Stimulated activated CD4-positive, alpha-beta T cell treated with anti-CD3 and anti-CD28 coated beads, Interleukin-15, amount 100 ng/mL, for 1 hour (primary cell): ENCODE results near the gene CHTF8.

Experiments
- DNase-seq, 2 donors: peaks; one replicate each; pipeline ENCODE4 v3.0.0-alpha.2; 2020; ENCODE audit warnings: low read depth in 1 of 2, low spot score in 1 of 2

CHTF8 gene

DNA sequence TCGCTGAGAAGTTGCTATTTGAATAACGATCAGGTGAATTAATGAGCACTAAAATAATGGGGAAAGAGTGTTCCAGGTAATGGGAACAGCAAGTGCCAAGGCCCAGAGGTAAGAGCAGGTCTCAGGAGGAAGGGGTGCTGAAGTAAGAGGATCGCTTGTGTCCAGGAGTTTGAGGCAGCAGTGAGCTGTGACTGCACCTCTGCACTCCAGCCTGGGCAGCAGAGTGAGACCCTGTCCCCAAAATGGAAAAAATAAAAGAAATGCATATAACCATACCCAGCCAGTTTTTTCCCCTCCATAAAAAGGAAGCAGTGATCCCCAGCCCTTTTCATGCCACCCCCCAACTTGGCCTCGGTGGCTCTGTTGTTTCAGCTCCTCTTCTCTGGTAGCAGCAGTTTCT, 43.7 kb downstream of the CHTF8 start:
- no peak for DNase-seq

DNA sequence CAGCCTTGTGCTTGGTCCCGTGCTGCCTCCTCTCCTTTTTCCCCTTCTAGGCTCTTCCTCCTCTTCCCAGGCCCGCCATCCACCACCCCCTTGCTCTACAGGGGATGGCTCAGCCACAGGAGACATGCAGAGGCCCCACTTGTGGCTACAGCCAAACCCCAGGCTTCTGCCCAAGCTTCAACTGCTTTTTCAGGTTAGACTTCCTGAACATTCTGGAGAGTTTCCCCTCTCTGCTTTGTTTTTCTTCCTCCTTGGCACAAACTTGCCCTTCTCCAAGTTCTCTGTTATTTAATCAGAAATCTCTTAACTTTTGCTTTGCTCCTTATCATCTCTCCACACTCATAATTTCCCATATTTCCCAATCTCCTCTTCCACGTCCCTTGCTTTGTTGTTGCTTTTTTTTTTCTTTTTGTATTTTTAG, 45.2 kb downstream of the CHTF8 start:
- DNase-seq: no peak

DNA sequence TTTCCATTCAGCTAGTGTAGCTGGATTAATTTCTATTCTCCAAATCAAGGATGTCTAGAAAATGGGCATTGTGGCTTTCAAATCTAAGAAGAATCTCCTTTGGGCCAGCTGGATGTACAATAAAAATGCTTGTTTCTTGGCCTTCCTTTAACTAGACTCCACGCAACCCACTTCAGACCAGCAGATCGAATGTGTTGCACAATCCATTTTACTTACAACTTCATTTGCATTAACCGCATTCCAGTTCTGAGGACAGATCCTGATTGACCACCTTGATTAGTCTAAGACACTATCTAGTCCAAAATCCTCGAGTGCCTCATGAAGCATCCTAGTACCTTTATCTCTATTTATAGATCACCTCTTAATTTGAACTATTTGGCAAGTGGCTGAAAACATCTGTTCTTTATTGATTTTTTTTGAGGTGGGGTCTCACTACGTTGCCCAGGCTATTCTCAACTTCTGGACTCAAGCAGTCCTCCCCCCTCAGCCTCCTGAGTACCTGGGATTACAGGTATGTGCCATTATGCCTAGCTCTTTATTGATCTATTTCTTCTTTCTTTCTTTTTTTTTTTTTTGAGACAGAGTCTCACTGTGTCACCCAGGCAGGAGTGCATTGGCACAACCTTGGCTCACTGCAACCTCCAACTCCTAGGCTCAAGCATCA, 47.2 kb downstream of the CHTF8 start:
- no peak for DNase-seq

DNA sequence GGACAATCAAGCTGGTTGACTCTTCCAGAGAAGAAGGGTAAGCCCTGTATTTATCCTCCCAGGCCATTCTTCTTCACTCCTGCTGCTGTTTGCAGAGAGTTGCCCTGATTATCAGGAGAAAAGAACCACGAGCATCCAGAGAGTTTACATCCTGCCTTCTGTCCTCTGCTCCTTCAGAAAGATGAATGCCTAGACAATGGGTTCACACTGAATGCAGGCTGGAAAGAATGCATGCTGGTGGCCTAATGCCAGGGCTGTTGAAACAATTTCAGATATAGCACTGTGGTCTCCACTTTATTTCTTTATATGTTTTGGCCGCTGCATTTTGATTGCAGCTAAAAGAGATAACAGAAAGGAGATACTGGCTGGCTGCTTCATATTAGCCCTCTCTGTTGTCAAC, 48.1 kb downstream of the CHTF8 start:
- DNase-seq: no peak

DNA sequence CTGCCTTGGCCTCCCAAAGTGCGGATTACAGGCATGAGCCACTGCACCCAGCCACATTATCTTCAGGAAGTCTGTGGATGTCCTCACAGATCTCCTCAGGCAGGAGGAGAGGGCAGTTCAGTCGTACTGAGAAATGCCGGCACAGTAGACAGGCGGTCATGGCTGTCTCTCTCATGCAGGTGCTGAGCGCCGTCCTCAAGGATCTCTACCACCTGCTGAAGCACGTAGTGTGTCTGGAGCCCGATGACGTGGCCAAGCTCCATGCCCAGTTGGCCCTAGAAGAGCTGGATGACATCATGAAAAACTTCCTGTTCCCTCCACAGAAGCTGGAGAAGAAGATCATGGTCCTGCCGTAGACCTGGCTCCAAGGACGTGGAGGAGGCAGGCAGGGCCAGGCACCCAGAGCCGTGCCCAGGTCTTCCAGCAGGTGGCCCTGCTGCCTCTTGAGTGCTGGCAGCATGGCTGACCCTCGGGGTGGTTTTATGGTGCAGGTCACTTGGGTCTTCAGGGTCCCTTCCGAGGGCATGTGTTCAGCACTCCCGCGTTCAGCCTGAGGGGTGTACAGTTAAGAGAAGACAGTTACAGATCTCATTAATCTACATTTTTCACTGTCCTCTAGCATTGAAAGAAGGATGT, 49.0 kb downstream of the CHTF8 start:
- no peak for DNase-seq

DNA sequence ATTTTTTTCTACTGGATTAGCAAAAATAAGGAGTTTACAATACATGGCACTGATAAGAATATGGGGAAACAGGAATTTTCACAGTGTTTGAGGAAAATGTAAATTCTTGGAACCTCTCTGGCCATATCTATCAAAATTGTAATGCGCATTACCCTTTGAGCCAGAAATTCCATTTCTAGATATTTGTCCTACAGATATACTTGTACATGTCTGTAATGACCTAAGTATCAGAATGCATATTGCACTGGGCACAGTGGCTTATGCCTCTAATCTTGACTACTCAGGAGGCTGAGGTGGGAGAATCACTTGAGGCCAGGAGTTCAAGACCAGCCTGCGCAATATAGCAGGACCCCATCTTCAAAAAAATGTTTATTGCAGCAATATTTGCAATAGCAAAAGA, 52.7 kb downstream of the CHTF8 start:
- DNase-seq: no peak

DNA sequence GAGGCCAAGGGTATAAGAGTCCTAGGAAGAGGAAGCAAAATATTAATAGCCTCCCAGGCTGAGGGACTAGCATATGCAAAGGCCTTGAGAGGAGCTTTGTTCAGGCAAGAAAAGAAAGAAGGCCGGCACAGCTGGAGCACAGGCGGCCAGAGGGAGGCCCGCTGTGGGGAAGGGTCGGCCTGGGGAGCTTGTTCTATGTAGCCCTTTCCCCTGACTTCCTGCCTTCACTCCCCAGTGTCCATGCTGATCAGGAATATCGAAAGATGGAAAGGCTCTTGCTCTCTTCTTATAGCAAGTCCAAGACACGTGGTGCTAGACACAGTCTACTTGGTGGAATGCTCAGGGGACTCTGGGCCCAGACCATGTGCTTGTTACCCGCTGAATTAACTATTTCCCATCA, 54.3 kb downstream of the CHTF8 start:
- no peak for DNase-seq

DNA sequence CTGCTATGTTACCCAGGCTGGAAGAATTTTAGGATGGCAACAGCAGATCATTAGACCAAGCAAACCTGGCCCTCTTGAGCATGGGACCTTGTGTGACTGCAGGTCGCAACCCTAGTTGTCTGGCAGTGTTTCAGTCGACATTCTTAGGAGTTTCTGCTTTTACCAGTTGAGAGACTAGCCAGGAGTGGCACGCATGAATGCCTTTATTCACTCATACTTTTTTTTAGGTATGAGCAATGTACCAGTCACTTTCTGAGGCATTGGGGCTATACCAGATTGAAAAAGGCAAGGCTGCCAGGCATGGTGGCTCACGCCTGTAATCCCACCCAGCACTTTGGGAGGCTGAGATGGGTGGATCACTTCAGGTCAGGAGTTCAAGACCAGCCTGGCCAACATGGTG, 55.1 kb downstream of the CHTF8 start:
- DNase-seq: no peak

DNA sequence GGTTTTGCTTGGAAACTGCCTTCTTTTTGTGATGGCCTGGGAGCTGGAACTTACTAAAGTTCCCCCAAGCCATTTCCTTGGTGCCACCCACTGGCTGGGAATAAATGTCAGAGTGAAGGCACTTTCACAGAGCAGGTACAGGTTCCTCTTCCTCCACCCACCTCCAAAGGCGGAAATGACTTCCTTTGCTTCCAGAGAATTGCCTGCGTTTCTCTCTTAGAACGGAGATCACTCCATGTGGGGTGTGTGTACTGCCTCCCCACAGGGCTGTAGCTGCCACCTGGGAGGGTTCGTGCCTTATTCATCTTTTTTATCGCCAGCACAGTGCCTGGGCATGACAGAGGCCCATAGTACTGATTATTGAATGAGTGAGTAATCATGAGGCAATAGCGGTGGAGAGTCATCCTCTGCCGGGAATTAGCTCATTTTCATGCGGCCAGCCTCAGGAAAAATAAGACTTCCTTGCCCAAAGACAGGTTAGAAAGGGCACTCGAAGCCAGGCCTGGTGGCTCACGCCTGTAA, 59.1 kb downstream of the CHTF8 start:
- DNase-seq: no peak

DNA sequence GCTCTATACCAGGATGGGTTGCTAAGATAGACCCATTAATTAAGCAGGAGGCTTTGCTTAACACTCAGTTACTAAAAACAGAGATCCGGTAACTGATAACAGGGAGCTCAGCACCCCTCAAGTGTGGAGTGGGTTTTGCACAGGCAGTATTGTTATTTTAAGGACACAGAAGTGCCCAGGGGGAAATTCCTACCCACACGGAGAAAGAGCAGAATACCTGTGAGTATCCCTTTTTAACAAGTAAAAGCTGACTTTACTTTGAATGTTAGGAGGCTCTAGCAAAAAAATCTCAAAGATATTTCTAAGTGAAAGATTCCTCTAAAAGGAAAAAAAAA, 59.8 kb downstream of the CHTF8 start:
- no peak for DNase-seq

DNA sequence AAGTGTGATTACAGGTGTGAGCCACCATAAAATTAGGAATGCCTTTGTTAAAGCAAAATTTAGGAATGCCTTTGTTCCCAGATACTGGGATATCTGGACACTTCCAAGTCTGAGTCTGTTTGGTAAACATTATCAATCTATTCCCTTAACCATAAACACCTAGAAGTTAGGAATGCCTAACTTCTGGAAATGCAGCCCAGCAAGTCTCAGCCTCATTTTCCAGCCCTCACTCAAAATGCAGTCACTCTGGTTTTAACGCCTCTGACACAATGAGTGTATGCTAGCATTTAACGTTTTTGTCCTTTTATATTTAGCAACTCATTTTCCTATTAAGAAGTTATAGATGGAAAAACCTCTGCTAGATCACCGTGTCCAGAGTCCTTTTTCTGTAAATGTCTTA, 61.4 kb downstream of the CHTF8 start:
- no peak for DNase-seq

DNA sequence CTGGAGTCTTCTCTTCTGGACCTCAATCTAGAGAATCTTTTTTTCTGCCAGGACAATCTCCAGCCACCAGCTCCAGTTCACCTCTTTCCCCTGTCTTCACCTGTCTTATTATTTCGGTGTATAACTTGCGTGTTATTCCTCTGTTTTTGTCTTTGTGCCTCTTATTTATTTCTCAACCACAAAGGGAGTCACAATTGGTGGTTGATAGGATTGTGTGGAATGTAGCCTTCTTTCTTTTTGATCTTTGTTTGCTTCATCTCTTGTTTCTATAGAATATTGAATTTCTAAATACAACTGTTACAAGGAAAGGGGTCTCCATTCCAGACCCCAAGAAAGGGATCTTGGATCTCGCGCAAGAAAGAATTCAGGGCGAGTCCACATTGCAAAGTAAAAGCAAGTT, 62.9 kb downstream of the CHTF8 start:
- DNase-seq: no peak
